ENCODE results near the gene ZC3H7B.

- TF ChIP-seq POLR2A (IDR thresholded peaks at IDR 0.05; ENCODE audit: low read depth, low read length) = no peak
- no peak for TF ChIP-seq TAF1 (IDR thresholded peaks at IDR 0.05; ENCODE audit: low read depth, low read length)
- no peak for TF ChIP-seq POLR2AphosphoS5 (IDR thresholded peaks at IDR 0.05; ENCODE audit: low read depth, low read length)
- TF ChIP-seq PAX5 (IDR thresholded peaks at IDR 0.05; ENCODE audit: insufficient read depth, low read length, severe bottlenecking) = no peak
- no peak for TF ChIP-seq SPI1 (IDR thresholded peaks at IDR 0.05; ENCODE audit: low read depth, low read length)
These were observed 76.5 kb downstream of the ZC3H7B start for GRCh38 chr22:41377846-41378245.
